B cell (primary cell): ENCODE data around the gene STYXL1. TPM values are rescaled to one million over a fixed set of nuclear protein-coding genes. Genes with fewer than 3 reads are reported as not detected.
"Not testable (repeated sequence)": the region's sequence is repeated elsewhere in the genome, so short reads cannot be mapped to it uniquely, and the experiment has no call there.

Experiments used
- ATAC-seq: fragments of 200-7000 bp; cut with Tn5 transposase; one replicate; pipeline ENCODE4 v1.10.0; 2021; ENCODE audit warnings: low read depth, mild to moderate bottlenecking, moderate number of reproducible peaks, moderate library complexity
- CTCF ChIA-PET: fragments of 350-600 bp; sonication (Branson Sonifier 250); formaldehyde crosslinking; loops from one replicate; lab custom pipeline; 2021; ENCODE audit warnings: antibody characterized with exemption, inconsistent platforms; lab: Charles Lee
- POLR2A ChIA-PET: fragments of 350-600 bp; sonication (Branson Sonifier 250); formaldehyde crosslinking; loops from one replicate; lab custom pipeline; 2021; ENCODE audit warnings: antibody characterized with exemption; lab: Charles Lee
- DNase-seq: peaks from one replicate; pipeline ENCODE4 v3.0.0; 2013
- H2AFZ ChIP-seq: 2 replicates; pipeline ENCODE4 v1.6.1; 2012; ENCODE audit warnings: mild to moderate bottlenecking, low read depth, low read length; ENCODE audit not compliant: insufficient read depth, poor library complexity, severe bottlenecking
- H3K27ac ChIP-seq, 2 donors: 1 replicate in 1 of 2; 2 replicates in 1 of 2; pipeline ENCODE4 v1.5.1; 2012 to 2013; ENCODE audit warnings: low read length in 2 of 2, mild to moderate bottlenecking in 2 of 2, moderate library complexity in 1 of 2
- H3K27me3 ChIP-seq, 4 experiments: fragments of 200-600 bp in 1 of 4; sonication (generic) in 1 of 4; replicated peaks in 1 of 4; 1 replicate in 2 of 4; 2 replicates in 2 of 4; pipeline versions ENCODE4 v1.6.1 to v1.7.0; 2013 to 2016; ENCODE audit warnings: low read length in 3 of 4, mild to moderate bottlenecking in 2 of 4, mixed read lengths in 1 of 4, moderate library complexity in 1 of 4; ENCODE audit not compliant: insufficient read depth in 4 of 4, control insufficient read depth in 3 of 4; ENCODE audit errors: control extremely low read depth in 1 of 4
- H3K36me3 ChIP-seq, 2 experiments: replicated peaks in 1 of 2; 1 replicate in 1 of 2; 2 replicates in 1 of 2; pipeline versions ENCODE4 v1.6.1 to v1.7.1; 2013; ENCODE audit warnings: low read length in 1 of 2; ENCODE audit not compliant: insufficient read depth in 2 of 2, control insufficient read depth in 1 of 2; ENCODE audit errors: control extremely low read depth in 1 of 2, extremely low read depth in 1 of 2
- H3K4me1 ChIP-seq, 2 donors: fragments of 200-600 bp in 1 of 2; sonication (generic) in 1 of 2; 1 replicate in 1 of 2; 2 replicates in 1 of 2; pipeline versions ENCODE4 v1.5.1 to v1.6.1; 2013 to 2017; ENCODE audit warnings: low read length in 2 of 2; ENCODE audit not compliant: control insufficient read depth in 2 of 2, insufficient read depth in 2 of 2
- H3K4me2 ChIP-seq: replicated peaks from 2 replicates; pipeline ENCODE3; 2012; ENCODE audit warnings: mild to moderate bottlenecking, low read depth, low read length; ENCODE audit not compliant: poor library complexity, severe bottlenecking
- H3K4me3 ChIP-seq, 5 experiments: fragments of 200-600 bp in 1 of 5; sonication (generic) in 1 of 5; 1 replicate in 3 of 5; 2 replicates in 2 of 5; pipeline versions ENCODE4 v1.5.1 to v1.7.0; 2011 to 2016; ENCODE audit warnings: low read length in 4 of 5, mild to moderate bottlenecking in 4 of 5, low read depth in 2 of 5, control low read depth in 1 of 5, moderate library complexity in 1 of 5; ENCODE audit not compliant: insufficient read depth in 1 of 5; ENCODE audit errors: control extremely low read depth in 1 of 5, extremely low read depth in 1 of 5
- H3K79me2 ChIP-seq: fragments of 200-600 bp; sonication (generic); one replicate; pipeline ENCODE4 v1.6.0; 2016; ENCODE audit warnings: low read length; ENCODE audit not compliant: control insufficient read depth, insufficient read depth
- H3K9ac ChIP-seq: fragments of 200-600 bp; sonication (generic); 2 replicates; pipeline ENCODE4 v1.6.1; 2017; ENCODE audit warnings: mild to moderate bottlenecking, low read length, moderate library complexity
- H3K9me3 ChIP-seq, 3 donors: one replicate each; pipeline versions ENCODE4 v1.6.1 to v1.7.1; 2013; ENCODE audit warnings: low read length in 2 of 3; ENCODE audit not compliant: control insufficient read depth in 2 of 3, insufficient read depth in 1 of 3; ENCODE audit errors: control extremely low read depth in 1 of 3
- H4K20me1 ChIP-seq: 2 replicates; pipeline ENCODE4 v1.6.0; 2012; ENCODE audit warnings: mild to moderate bottlenecking, low read length; ENCODE audit not compliant: insufficient read depth, control insufficient read depth, poor library complexity, severe bottlenecking
- H3K27ac Mint-ChIP-seq: one replicate; pipeline ENCODE4 v1.8.0; 2021; ENCODE audit warnings: mixed read lengths
- H3K27me3 Mint-ChIP-seq: one replicate; pipeline ENCODE4 v1.8.0; 2021; ENCODE audit warnings: mixed read lengths
- H3K4me1 Mint-ChIP-seq: one replicate; pipeline ENCODE4 v1.8.0; 2021; ENCODE audit warnings: mixed read lengths
- H3K4me3 Mint-ChIP-seq: one replicate; pipeline ENCODE4 v1.8.0; 2021; ENCODE audit warnings: mixed read lengths
- H3K9me3 Mint-ChIP-seq: one replicate; pipeline ENCODE4 v1.8.0; 2022; ENCODE audit warnings: mixed read lengths; ENCODE audit not compliant: insufficient read depth
- EZH2 ChIP-seq: IDR thresholded peaks from 2 replicates; pipeline ENCODE4 v1.6.1; 2012; ENCODE audit warnings: borderline replicate concordance, low read depth, mild to moderate bottlenecking, moderate library complexity, low read length; ENCODE audit not compliant: insufficient read depth, poor library complexity, severe bottlenecking
- WGBS: methylation state at CpG from one replicate; pipeline ENCODE4 v1.1.5; 2013; ENCODE audit warnings: missing lambda C conversion rate; ENCODE audit not compliant: insufficient coverage; 5-methylcytosine and 5-hydroxymethylcytosine counted together
- intact Hi-C: fragments of 100-400 bp; cut with micrococcal nuclease; formaldehyde crosslinking; loops from one replicate; pipeline ENCODE4 v1.10.0; 2022
- polyA plus RNA-seq: library from polyadenylated mRNA; depleted of rRNA; stranded (reverse); fragments of >200 nt; gene quantifications from 2 replicates; pipeline ENCODE4 v1.2.3, GENCODE V29; 2012
- total RNA-seq, 2 donors: library from RNA; stranded (reverse); fragments of 120-200 nt in 1 of 2; gene quantifications; 1 replicate in 1 of 2; 2 replicates in 1 of 2; pipeline versions ENCODE4 v1.2.3 to v1.2.4, GENCODE V29; 2013 to 2022
- TF ChIP-seq, protein P1 (sequence below): fragments of 200-600 bp; IDR thresholded peaks from one replicate; pipeline ENCODE4 v1.8.0; 2022; ENCODE audit warnings: antibody characterized with exemption, mild to moderate bottlenecking

The STYXL1 gene
- total and polyA plus RNA-seq, 2 donors (not counting 1 experiment from before 2014, with no cell fraction given): 15.2 to 29.3 TPM

DNA sequence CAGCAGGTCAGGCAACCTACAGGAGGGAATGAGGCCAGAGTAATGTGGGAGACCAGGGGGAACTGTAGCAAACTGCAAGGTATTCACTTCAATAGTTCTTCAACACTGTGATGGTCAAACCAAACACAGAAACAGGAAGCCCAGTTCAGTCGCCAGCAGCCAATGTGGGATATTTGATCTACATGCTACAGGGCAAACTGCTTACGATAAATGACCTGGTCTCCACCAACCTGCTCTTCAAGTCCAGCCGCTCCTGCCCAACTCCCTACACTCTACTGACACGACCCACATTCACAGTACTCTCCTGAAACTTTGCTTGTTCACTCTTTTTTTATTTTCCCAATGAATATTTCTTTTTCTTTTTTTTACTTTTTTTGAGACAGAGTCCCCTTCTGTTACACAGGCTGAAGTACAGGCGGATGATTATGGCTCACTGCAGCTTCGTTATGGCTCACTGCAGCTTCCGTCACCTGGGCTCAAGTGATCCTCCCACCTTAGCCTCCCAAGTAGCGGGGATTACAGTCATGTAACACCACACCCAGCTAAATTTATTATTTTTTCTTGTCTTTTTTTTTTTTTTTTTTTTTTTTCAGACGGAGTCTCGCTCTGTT is 42.2 kb upstream of the STYXL1 start:
- Histone ChIP-seq H3K9ac (no peak overlapping the region), H3K9me3 (no peaks in the 10 kb centered on the region), H3K27me3 (peaks cover 0 to 3% (median 0%) of the 10 kb centered on the region in 4 experiments), H4K20me1 (no peaks in the 10 kb centered on the region), H3K36me3 (no peaks in the 10 kb centered on the region), H3K79me2 (no peaks in the 10 kb centered on the region), H2AFZ (no peak overlapping the region), H3K4me1 (no peaks in the 10 kb centered on the region), H3K27ac (no peak overlapping the region), H3K4me2 (no peak overlapping the region), H3K4me3 (no peak overlapping the region)
- WGBS: 76% methylated on average over 5 of the region's 10 CpGs
- H3K4me1 Mint-ChIP-seq: no peaks in the 10 kb centered on the region
- H3K4me3 Mint-ChIP-seq: no peak overlapping the region
- ChIA-PET CTCF (no interaction called here), POLR2A (no interaction called here)
- H3K27me3 Mint-ChIP-seq: peaks cover 4% of the 10 kb centered on the region
- DNase-seq: no peak
- no peak overlapping the region for H3K27ac Mint-ChIP-seq
- ATAC-seq: no peak
- intact Hi-C loops: no loop called here
- TF ChIP-seq, protein P1, sequence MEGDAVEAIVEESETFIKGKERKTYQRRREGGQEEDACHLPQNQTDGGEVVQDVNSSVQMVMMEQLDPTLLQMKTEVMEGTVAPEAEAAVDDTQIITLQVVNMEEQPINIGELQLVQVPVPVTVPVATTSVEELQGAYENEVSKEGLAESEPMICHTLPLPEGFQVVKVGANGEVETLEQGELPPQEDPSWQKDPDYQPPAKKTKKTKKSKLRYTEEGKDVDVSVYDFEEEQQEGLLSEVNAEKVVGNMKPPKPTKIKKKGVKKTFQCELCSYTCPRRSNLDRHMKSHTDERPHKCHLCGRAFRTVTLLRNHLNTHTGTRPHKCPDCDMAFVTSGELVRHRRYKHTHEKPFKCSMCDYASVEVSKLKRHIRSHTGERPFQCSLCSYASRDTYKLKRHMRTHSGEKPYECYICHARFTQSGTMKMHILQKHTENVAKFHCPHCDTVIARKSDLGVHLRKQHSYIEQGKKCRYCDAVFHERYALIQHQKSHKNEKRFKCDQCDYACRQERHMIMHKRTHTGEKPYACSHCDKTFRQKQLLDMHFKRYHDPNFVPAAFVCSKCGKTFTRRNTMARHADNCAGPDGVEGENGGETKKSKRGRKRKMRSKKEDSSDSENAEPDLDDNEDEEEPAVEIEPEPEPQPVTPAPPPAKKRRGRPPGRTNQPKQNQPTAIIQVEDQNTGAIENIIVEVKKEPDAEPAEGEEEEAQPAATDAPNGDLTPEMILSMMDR: no peak
- no peak for TF ChIP-seq EZH2
- no peaks in the 10 kb centered on the region for H3K9me3 Mint-ChIP-seq

DNA sequence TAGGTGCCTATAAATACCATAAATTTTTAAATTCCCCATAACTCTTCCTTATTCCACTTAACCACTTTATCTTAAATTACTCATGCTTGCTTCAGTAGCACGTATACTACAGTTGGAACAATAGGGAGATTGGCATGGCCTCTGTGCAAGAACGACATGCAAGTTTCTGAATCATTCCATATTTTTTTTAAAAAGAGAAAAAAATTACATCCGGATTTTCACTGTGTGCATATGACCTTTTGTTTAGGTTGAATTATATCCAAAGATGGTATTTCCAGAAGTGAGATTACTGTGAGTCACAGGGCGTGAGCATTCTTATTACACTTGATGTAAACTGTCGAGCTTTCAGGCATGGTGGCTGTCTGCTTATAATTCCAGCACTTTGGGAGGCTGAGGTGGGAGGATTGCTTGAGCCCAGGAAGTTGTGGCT is 39.6 kb upstream of the STYXL1 start:
- H3K4me1 Mint-ChIP-seq, H3K4me3 ChIP-seq, H3K9me3 Mint-ChIP-seq, H3K4me3 Mint-ChIP-seq, H3K27me3 ChIP-seq, H2AFZ ChIP-seq, H3K27ac Mint-ChIP-seq, H3K36me3 ChIP-seq, CTCF ChIA-PET, H3K9me3 ChIP-seq, H3K27ac ChIP-seq, H3K4me1 ChIP-seq, H4K20me1 ChIP-seq, intact Hi-C loops, H3K4me2 ChIP-seq, DNase-seq, ATAC-seq, H3K9ac ChIP-seq, POLR2A ChIA-PET, H3K79me2 ChIP-seq: not testable (repeated sequence)
- peaks cover 13% of the 10 kb centered on the region for H3K27me3 Mint-ChIP-seq
- WGBS: 100% methylated on average over 2 of the region's 5 CpGs
